Measurements from ENCODE around the gene C1QTNF1. TPM values are rescaled to one million over a fixed set of nuclear protein-coding genes. Genes with fewer than 3 reads are reported as not detected.

Gene C1QTNF1
- total and polyA plus RNA-seq, 9 of the 15 experiments (the other 6 are each of a cell fraction or from before 2014, with no cell fraction given), result 0.09 TPM; not detected in 8

DNA sequence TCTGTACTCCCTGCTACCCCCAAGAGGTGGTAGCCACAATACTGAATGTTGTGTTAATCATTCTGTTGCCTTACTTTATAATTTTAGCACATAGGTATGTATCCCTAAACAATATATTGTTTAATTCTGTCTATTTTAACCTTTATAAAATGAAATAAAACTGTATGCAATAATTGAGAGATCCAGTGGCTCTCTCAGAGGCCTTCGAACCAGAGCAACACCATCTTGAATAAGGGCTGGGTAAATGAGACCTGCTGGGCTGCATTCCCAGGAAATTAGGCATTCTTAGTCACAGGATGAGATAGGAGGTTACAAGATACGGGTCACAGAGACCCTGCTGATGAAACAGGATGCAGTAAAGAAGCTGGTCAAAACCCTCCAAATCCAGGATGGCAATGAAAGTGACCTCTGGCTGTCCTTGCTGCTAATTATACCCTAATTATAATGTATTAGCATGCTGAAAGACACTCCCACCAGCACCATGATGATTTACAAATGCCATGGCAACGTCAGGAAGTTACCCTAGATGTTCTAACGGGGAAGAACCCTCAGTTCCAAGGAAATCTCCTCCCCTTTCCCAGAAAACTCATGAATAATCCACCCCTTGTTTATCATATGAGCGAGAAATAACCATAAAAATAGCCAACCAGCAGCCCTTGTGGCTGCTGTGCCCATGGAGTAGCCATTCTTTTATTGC lies 12.4 kb upstream of the C1QTNF1 start (continued):
- TF ChIP-seq ZC3H11A (IDR thresholded peaks at IDR 0.05; ENCODE audit: low read depth, low read length), result no peak
- TF ChIP-seq, protein P1, sequence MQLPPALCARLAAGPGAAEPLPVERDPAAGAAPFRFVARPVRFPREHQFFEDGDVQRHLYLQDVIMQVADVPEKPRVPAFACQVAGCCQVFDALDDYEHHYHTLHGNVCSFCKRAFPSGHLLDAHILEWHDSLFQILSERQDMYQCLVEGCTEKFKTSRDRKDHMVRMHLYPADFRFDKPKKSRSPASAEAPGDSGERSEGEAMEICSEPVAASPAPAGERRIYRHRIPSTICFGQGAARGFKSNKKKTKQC (CRISPR knock-in tag; IDR thresholded peaks at IDR 0.05), result no peak
- TF ChIP-seq RB1 (IDR thresholded peaks at IDR 0.05; ENCODE audit: low read depth), result no peak
- no peak for TF ChIP-seq HDAC2 (IDR thresholded peaks at IDR 0.05)
- TF ChIP-seq ZNF431 (CRISPR knock-in tag; IDR thresholded peaks at IDR 0.05), result no peak
- peak; percentile 33; the same call in 1 of the 2 replicates for TF ChIP-seq EP300 (IDR thresholded peaks at IDR 0.05; ENCODE audit: low read length)
- TF ChIP-seq, protein P2, sequence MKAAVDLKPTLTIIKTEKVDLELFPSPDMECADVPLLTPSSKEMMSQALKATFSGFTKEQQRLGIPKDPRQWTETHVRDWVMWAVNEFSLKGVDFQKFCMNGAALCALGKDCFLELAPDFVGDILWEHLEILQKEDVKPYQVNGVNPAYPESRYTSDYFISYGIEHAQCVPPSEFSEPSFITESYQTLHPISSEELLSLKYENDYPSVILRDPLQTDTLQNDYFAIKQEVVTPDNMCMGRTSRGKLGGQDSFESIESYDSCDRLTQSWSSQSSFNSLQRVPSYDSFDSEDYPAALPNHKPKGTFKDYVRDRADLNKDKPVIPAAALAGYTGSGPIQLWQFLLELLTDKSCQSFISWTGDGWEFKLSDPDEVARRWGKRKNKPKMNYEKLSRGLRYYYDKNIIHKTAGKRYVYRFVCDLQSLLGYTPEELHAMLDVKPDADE (conservative IDR thresholded peaks at IDR 0.05; ENCODE audit: control insufficient read depth, low read depth, low read length), result no peak
- TF ChIP-seq, protein P3, sequence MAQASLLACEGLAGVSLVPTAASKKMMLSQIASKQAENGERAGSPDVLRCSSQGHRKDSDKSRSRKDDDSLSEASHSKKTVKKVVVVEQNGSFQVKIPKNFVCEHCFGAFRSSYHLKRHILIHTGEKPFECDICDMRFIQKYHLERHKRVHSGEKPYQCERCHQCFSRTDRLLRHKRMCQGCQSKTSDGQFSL (CRISPR knock-in tag; IDR thresholded peaks at IDR 0.05), result no peak
- TF ChIP-seq, protein P3 (tag; IDR thresholded peaks at IDR 0.05), result peak in 1 of 2 experiments; percentile 91; a peak in 2 of 4 replicates
- no peak for TF ChIP-seq RNF2 (IDR thresholded peaks at IDR 0.05)
- peak; percentile 39; the same call in 1 of the 2 replicates for TF ChIP-seq MAFG (tag; conservative IDR thresholded peaks at IDR 0.05)
- TF ChIP-seq, protein P4, sequence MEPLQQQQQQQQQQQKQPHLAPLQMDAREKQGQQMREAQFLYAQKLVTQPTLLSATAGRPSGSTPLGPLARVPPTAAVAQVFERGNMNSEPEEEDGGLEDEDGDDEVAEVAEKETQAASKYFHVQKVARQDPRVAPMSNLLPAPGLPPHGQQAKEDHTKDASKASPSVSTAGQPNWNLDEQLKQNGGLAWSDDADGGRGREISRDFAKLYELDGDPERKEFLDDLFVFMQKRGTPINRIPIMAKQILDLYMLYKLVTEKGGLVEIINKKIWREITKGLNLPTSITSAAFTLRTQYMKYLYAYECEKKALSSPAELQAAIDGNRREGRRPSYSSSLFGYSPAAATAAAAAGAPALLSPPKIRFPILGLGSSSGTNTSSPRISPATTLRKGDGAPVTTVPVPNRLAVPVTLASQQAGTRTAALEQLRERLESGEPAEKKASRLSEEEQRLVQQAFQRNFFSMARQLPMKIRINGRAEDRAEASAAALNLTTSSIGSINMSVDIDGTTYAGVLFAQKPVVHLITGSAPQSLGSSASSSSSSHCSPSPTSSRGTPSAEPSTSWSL (CRISPR knock-in tag; IDR thresholded peaks at IDR 0.05; ENCODE audit: borderline replicate concordance), result peak; percentile 94; the same call in 1 of the 2 replicates
- TF ChIP-seq E2F3 (CRISPR knock-in tag; IDR thresholded peaks at IDR 0.05), result peak; percentile 93
- TF ChIP-seq HDGF (IDR thresholded peaks at IDR 0.05), result no peak
- TF ChIP-seq KAT7 (CRISPR knock-in tag; IDR thresholded peaks at IDR 0.05; ENCODE audit: borderline replicate concordance), result no peak
- no peak for TF ChIP-seq RBM22 (IDR thresholded peaks at IDR 0.05; ENCODE audit: low read depth, low read length, poor library complexity, severe bottlenecking)
- peak; percentile 99 for TF ChIP-seq KLF6 (CRISPR knock-in tag; IDR thresholded peaks at IDR 0.05; ENCODE audit: borderline replicate concordance)
- TF ChIP-seq KDM1A (IDR thresholded peaks at IDR 0.05), result no peak
- TF ChIP-seq EZH2 (IDR thresholded peaks at IDR 0.05; ENCODE audit: borderline replicate concordance, low read depth, low read length), result no peak
- no peak for TF ChIP-seq LEF1 (IDR thresholded peaks at IDR 0.05)
- TF ChIP-seq NR4A1 (CRISPR knock-in tag; IDR thresholded peaks at IDR 0.05), result peak; percentile 56; the same call in 1 of the 2 replicates
- TF ChIP-seq NR4A1 (tag; IDR thresholded peaks at IDR 0.05), result peak; percentile 96
- no peak for TF ChIP-seq ZNF282 (CRISPR knock-in tag; IDR thresholded peaks at IDR 0.05)
- TF ChIP-seq, protein P5, sequence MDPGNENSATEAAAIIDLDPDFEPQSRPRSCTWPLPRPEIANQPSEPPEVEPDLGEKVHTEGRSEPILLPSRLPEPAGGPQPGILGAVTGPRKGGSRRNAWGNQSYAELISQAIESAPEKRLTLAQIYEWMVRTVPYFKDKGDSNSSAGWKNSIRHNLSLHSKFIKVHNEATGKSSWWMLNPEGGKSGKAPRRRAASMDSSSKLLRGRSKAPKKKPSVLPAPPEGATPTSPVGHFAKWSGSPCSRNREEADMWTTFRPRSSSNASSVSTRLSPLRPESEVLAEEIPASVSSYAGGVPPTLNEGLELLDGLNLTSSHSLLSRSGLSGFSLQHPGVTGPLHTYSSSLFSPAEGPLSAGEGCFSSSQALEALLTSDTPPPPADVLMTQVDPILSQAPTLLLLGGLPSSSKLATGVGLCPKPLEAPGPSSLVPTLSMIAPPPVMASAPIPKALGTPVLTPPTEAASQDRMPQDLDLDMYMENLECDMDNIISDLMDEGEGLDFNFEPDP (CRISPR knock-in tag; IDR thresholded peaks at IDR 0.05), result peak; percentile 91
- peak; percentile 100 for TF ChIP-seq ZNF175 (CRISPR knock-in tag; IDR thresholded peaks at IDR 0.05; ENCODE audit: low read depth)

Measured in K562 (cell line).